IMR-90 (cell line): ENCODE measurements around the gene PCSK6. TPM values are rescaled to one million over a fixed set of nuclear protein-coding genes. Genes with fewer than 3 reads are reported as not detected.

Source experiments
- ATAC-seq: fragments of 200-7000 bp; cut with Tn5 transposase; 2 replicates; pipeline ENCODE4 v1.9.1; 2020; ENCODE audit warnings: low read depth, mild to moderate bottlenecking, moderate library complexity
- BruUV-seq: library from RNA; stranded (reverse); fragments of 400-500 nt; replicated peaks from 2 replicates; lab custom pipeline; 2021; lab: Mats Ljungman, UMichigan
- CTCF ChIA-PET: fragments of 300-600 bp; formaldehyde crosslinking; extraction: SDS; loops from one replicate; lab custom pipeline; 2021; ENCODE audit warnings: antibody characterized with exemption; lab: Yijun Ruan, JAX
- POLR2A ChIA-PET: fragments of 300-600 bp; sonication (Branson Sonifier 250); formaldehyde crosslinking; loops from one replicate; lab custom pipeline; 2022; ENCODE audit warnings: antibody characterized with exemption; ENCODE audit not compliant: unreplicated experiment; lab: Charles Lee
- DNase-seq: peaks from one replicate; pipeline ENCODE4 v3.0.0; 2013
- H2AFZ ChIP-seq: replicated peaks from 2 replicates; pipeline ENCODE3; 2013; ENCODE audit warnings: low read length, mild to moderate bottlenecking; ENCODE audit not compliant: poor library complexity
- H2AK5ac ChIP-seq: 2 replicates; pipeline ENCODE4 v1.6.1; 2013; ENCODE audit warnings: low read depth, low read length, inconsistent platforms
- H2AK9ac ChIP-seq: replicated peaks from 2 replicates; pipeline ENCODE3; 2013; ENCODE audit warnings: mild to moderate bottlenecking, low read depth, low read length, moderate library complexity; ENCODE audit not compliant: poor library complexity
- H2BK120ac ChIP-seq: 2 replicates; pipeline ENCODE4 v1.6.1; 2013; ENCODE audit warnings: low read depth, low read length, inconsistent platforms
- H2BK15ac ChIP-seq: 3 replicates; pipeline ENCODE4 v1.6.1; 2013; ENCODE audit warnings: low read depth, low read length, inconsistent platforms
- H2BK20ac ChIP-seq: 2 replicates; pipeline ENCODE4 v1.6.1; 2013; ENCODE audit warnings: low read depth, mild to moderate bottlenecking, inconsistent platforms, low read length, moderate library complexity
- H2BK5ac ChIP-seq: 2 replicates; pipeline ENCODE4 v1.6.1; 2013; ENCODE audit warnings: mild to moderate bottlenecking, low read depth, low read length, inconsistent platforms; ENCODE audit not compliant: poor library complexity, severe bottlenecking
- H3K14ac ChIP-seq: replicated peaks from 2 replicates; pipeline ENCODE4 v1.6.1; 2013; ENCODE audit warnings: low read depth, low read length, inconsistent platforms
- H3K18ac ChIP-seq: 2 replicates; pipeline ENCODE4 v1.6.1; 2013; ENCODE audit warnings: low read depth, low read length, control low read depth
- H3K23ac ChIP-seq: 2 replicates; pipeline ENCODE4 v1.6.1; 2013; ENCODE audit warnings: low read depth, low read length, inconsistent platforms
- H3K27ac ChIP-seq: 2 replicates; pipeline ENCODE4 v1.5.1; 2013; ENCODE audit warnings: mild to moderate bottlenecking, control low read depth, low read length; ENCODE audit not compliant: insufficient read depth
- H3K27me3 ChIP-seq: 2 replicates; pipeline ENCODE4 v1.6.1; 2013; ENCODE audit warnings: low read length; ENCODE audit not compliant: control insufficient read depth, insufficient read depth
- H3K36me3 ChIP-seq: 2 replicates; pipeline ENCODE4 v1.6.1; 2013; ENCODE audit warnings: low read length, mixed read lengths; ENCODE audit not compliant: control insufficient read depth, insufficient read depth
- H3K4ac ChIP-seq: 2 replicates; pipeline ENCODE4 v1.6.1; 2013; ENCODE audit warnings: low read depth, low read length, inconsistent platforms
- H3K4me1 ChIP-seq: 2 replicates; pipeline ENCODE4 v1.6.1; 2013; ENCODE audit warnings: low read length, mixed read lengths; ENCODE audit not compliant: control insufficient read depth, insufficient read depth
- H3K4me2 ChIP-seq: 2 replicates; pipeline ENCODE4 v1.6.1; 2013; ENCODE audit warnings: low read depth, mild to moderate bottlenecking, control low read depth, low read length, moderate library complexity
- H3K4me3 ChIP-seq: 2 replicates; pipeline ENCODE4 v1.5.1; 2013; ENCODE audit warnings: low read depth, mild to moderate bottlenecking, control low read depth, low read length, moderate library complexity; ENCODE audit not compliant: insufficient read depth
- H3K56ac ChIP-seq: 2 replicates; pipeline ENCODE4 v1.6.1; 2013; ENCODE audit warnings: low read length, inconsistent platforms; ENCODE audit not compliant: insufficient read depth; ENCODE audit errors: extremely low read depth
- H3K79me1 ChIP-seq, 2 experiments: 2 replicates each; pipeline ENCODE4 v1.6.1; 2013; ENCODE audit warnings: low read length in 2 of 2, inconsistent platforms in 1 of 2, low read depth in 1 of 2
- H3K9ac ChIP-seq: 2 replicates; pipeline ENCODE4 v1.6.1; 2013; ENCODE audit warnings: low read depth, low read length, control low read depth
- H3K9me1 ChIP-seq: 2 replicates; pipeline ENCODE4 v1.6.1; 2013; ENCODE audit warnings: low read length, inconsistent platforms; ENCODE audit not compliant: insufficient read depth
- H3K9me3 ChIP-seq: 2 replicates; pipeline ENCODE4 v1.6.1; 2013; ENCODE audit warnings: low read length; ENCODE audit not compliant: control insufficient read depth, insufficient read depth
- H4K20me1 ChIP-seq: 2 replicates; pipeline ENCODE4 v1.6.1; 2013; ENCODE audit warnings: low read length, inconsistent platforms; ENCODE audit not compliant: insufficient read depth
- H4K5ac ChIP-seq: 2 replicates; pipeline ENCODE4 v1.6.1; 2013; ENCODE audit warnings: mild to moderate bottlenecking, low read depth, low read length, control low read depth
- H4K8ac ChIP-seq, 2 experiments: 2 replicates each; pipeline ENCODE4 v1.6.1; 2013; ENCODE audit warnings: low read depth in 2 of 2, low read length in 2 of 2, control low read depth in 1 of 2, inconsistent platforms in 1 of 2
- H4K91ac ChIP-seq: 2 replicates; pipeline ENCODE4 v1.6.1; 2013; ENCODE audit warnings: low read depth, low read length, inconsistent platforms; ENCODE audit not compliant: insufficient read depth
- BHLHE40 ChIP-seq: fragments of 150-350 bp; IDR thresholded peaks from 2 replicates; pipeline ENCODE4 v1.6.1; 2016; ENCODE audit warnings: mild to moderate bottlenecking, low read depth, low read length
- CEBPB ChIP-seq: IDR thresholded peaks from 2 replicates; pipeline ENCODE4 v1.6.1; 2012; ENCODE audit warnings: low read depth, low read length, improper control_type of control experiment
- CHD1 ChIP-seq: IDR thresholded peaks from 2 replicates; pipeline ENCODE4 v1.6.1; 2012; ENCODE audit warnings: low read depth, low read length, improper control_type of control experiment
- CTCF ChIP-seq: conservative IDR thresholded peaks from 2 replicates; pipeline ENCODE4 v1.5.1; 2012; ENCODE audit warnings: mild to moderate bottlenecking, low read depth, low read length, improper control_type of control experiment
- ELK1 ChIP-seq: fragments of 150-350 bp; IDR thresholded peaks from 2 replicates; pipeline ENCODE4 v1.6.1; 2016; ENCODE audit warnings: low read depth, mild to moderate bottlenecking, low read length, moderate library complexity, borderline replicate concordance
- FOS ChIP-seq: fragments of 150-350 bp; IDR thresholded peaks from 2 replicates; pipeline ENCODE4 v1.6.1; 2016; ENCODE audit warnings: low read depth, low read length
- MAFK ChIP-seq: IDR thresholded peaks from 2 replicates; pipeline ENCODE4 v1.6.1; 2012; ENCODE audit warnings: low read depth, low read length, improper control_type of control experiment
- MAZ ChIP-seq: IDR thresholded peaks from 2 replicates; pipeline ENCODE4 v1.6.1; 2012; ENCODE audit warnings: low read depth, mild to moderate bottlenecking, low read length, improper control_type of control experiment, moderate library complexity, borderline replicate concordance
- MXI1 ChIP-seq: IDR thresholded peaks from 2 replicates; pipeline ENCODE4 v1.6.1; 2012; ENCODE audit warnings: low read depth, mild to moderate bottlenecking, low read length, moderate library complexity, borderline replicate concordance
- NFE2L2 ChIP-seq: fragments of 150-350 bp; IDR thresholded peaks from 2 replicates; pipeline ENCODE4 v1.6.1; 2016; ENCODE audit warnings: low read depth, mild to moderate bottlenecking, low read length
- POLR2A ChIP-seq: IDR thresholded peaks from 2 replicates; pipeline ENCODE4 v1.6.1; 2012; ENCODE audit warnings: mild to moderate bottlenecking, low read depth, low read length
- RAD21 ChIP-seq: IDR thresholded peaks from 2 replicates; pipeline ENCODE4 v1.6.1; 2012; ENCODE audit warnings: low read length, improper control_type of control experiment
- RCOR1 ChIP-seq: IDR thresholded peaks from 2 replicates; pipeline ENCODE4 v1.6.1; 2012; ENCODE audit warnings: mild to moderate bottlenecking, low read length, improper control_type of control experiment; ENCODE audit not compliant: insufficient replicate concordance
- RFX5 ChIP-seq: IDR thresholded peaks from 2 replicates; pipeline ENCODE4 v1.8.0; 2012; ENCODE audit warnings: low read depth, mild to moderate bottlenecking, low read length, moderate library complexity
- SMC3 ChIP-seq: fragments of 150-350 bp; IDR thresholded peaks from 2 replicates; pipeline ENCODE4 v1.6.1; 2016; ENCODE audit warnings: low read depth, mild to moderate bottlenecking, antibody characterized with exemption, low read length, moderate library complexity
- USF2 ChIP-seq: fragments of 150-350 bp; IDR thresholded peaks from 2 replicates; pipeline ENCODE4 v1.6.1; 2017; ENCODE audit warnings: mild to moderate bottlenecking, antibody characterized with exemption, low read length, low read depth
- WGBS, 2 experiments: methylation state at CpG; one replicate each; pipeline versions ENCODE4 v1.1.5 to v1.1.7; 2013; ENCODE audit warnings: missing lambda C conversion rate in 2 of 2; ENCODE audit not compliant: insufficient read length in 1 of 2; ENCODE audit errors: extremely low coverage in 2 of 2; 5-methylcytosine and 5-hydroxymethylcytosine counted together
- dilution Hi-C: fragments of 300-500 bp; cut with HindIII; formaldehyde crosslinking; loops from one replicate; pipeline ENCODE4 v1.14.3; 2018; ENCODE audit warnings: low sequenced_read_pairs; ENCODE audit not compliant: unreplicated experiment
- in situ Hi-C: fragments of 300-500 bp; cut with MboI; formaldehyde crosslinking; loops from 3 replicates; pipeline ENCODE4 v1.14.3; 2019; ENCODE audit warnings: low sequenced_read_pairs, inconsistent platforms, mixed read lengths
- intact Hi-C: fragments of 100-400 bp; cut with micrococcal nuclease; formaldehyde crosslinking; loops from 2 replicates; pipeline ENCODE4 v1.10.0; 2022
- polyA plus RNA-seq, 3 experiments: library from polyadenylated mRNA; depleted of rRNA; stranded (reverse); fragments of >200 nt; gene quantifications; 2 replicates each; pipeline ENCODE4 v1.2.3, GENCODE V29; 2012; ENCODE audit warnings: low replicate concordance in 1 of 3
- total RNA-seq: library from RNA; depleted of rRNA; stranded (reverse); fragments of >200 nt; gene quantifications from 2 replicates; pipeline ENCODE4 v1.2.3, GENCODE V29; 2012

The PCSK6 gene
- total and polyA plus RNA-seq, 2 of the 4 experiments (the other 2 are of a cell fraction), result not detected

GRCh38 chr15:101525087-101525669 lies 35.7 kb upstream of the PCSK6 start:
- H2BK20ac ChIP-seq, result no peak overlapping the region
- H3K23ac ChIP-seq, result no peak overlapping the region
- in situ Hi-C loops (no loop called here), intact Hi-C loops (no loop called here), dilution Hi-C loops (no loop called here)
- H3K9ac ChIP-seq, result no peak overlapping the region
- H3K4me3 ChIP-seq, result no peak overlapping the region
- no peak overlapping the region for H2AK9ac ChIP-seq
- H4K20me1 ChIP-seq, result no peaks in the 10 kb centered on the region
- no peak overlapping the region for H4K91ac ChIP-seq
- no TSS peak for BruUV-seq
- no peaks in the 10 kb centered on the region for H3K9me1 ChIP-seq
- H3K36me3 ChIP-seq, result no peaks in the 10 kb centered on the region
- no peak overlapping the region for H3K4ac ChIP-seq
- no peak overlapping the region for H3K27ac ChIP-seq
- no peak for ATAC-seq
- WGBS, 2 experiments, result 68% methylated on average over 3 of the region's 10 CpGs; no CpG with 5 or more reads in 1 of the 2 experiments
- no peak overlapping the region for H4K5ac ChIP-seq
- no peak overlapping the region for H2AFZ ChIP-seq
- no peak overlapping the region for H3K18ac ChIP-seq
- CTCF ChIA-PET, result no interaction called here
- H3K56ac ChIP-seq, result no peak overlapping the region
- H3K9me3 ChIP-seq, result no peaks in the 10 kb centered on the region
- POLR2A ChIA-PET, result no interaction called here
- H3K14ac ChIP-seq, result no peak overlapping the region
- no peak overlapping the region for H2BK120ac ChIP-seq
- H3K4me2 ChIP-seq, result no peak overlapping the region
- H3K79me1 ChIP-seq, result no peaks in the 10 kb centered on the region
- no peak overlapping the region for H2AK5ac ChIP-seq
- H2BK15ac ChIP-seq, result no peak overlapping the region
- TF ChIP-seq USF2 (no peak), CEBPB (no peak), RAD21 (no peak), NFE2L2 (no peak), SMC3 (no peak), MAZ (no peak), POLR2A (no peak), BHLHE40 (no peak), RFX5 (no peak), FOS (no peak), RCOR1 (no peak), CTCF (no peak), MAFK (no peak), ELK1 (no peak), MXI1 (no peak), CHD1 (no peak)
- H3K27me3 ChIP-seq, result peaks cover 22% of the 10 kb centered on the region
- no peak overlapping the region for H4K8ac ChIP-seq
- no peak for DNase-seq
- no peak overlapping the region for H2BK5ac ChIP-seq
- no peaks in the 10 kb centered on the region for H3K4me1 ChIP-seq
